ENCODE measurements around the gene FHIP1B.
"Not testable (repeated sequence)": the region's sequence is repeated elsewhere in the genome, so short reads cannot be mapped to it uniquely, and the experiment has no call there.

FHIP1B gene

GRCh38 chr11:6258571-6259081 lies 24.2 kb upstream of the FHIP1B start:
- Histone ChIP-seq H3K4me3 (ENCODE audit: extremely low read depth, insufficient read depth, low read length, poor library complexity, severe bottlenecking) (peak overlapping the region; percentile 40), H3K9me3 (ENCODE audit: control insufficient read depth, low read length) (no peaks in the 10 kb centered on the region), H3K36me3 (ENCODE audit: control insufficient read depth, insufficient read depth, low read length) (no peaks in the 10 kb centered on the region), H3K27ac (ENCODE audit: low read depth, low read length, severe bottlenecking) (no peak overlapping the region), H3K4me1 (ENCODE audit: control insufficient read depth, insufficient read depth, low read length, poor library complexity, severe bottlenecking) (peaks cover 16% of the 10 kb centered on the region)
- WGBS, 2 experiments (ENCODE audit: insufficient coverage in 2 of 2), result 6 to 7% methylated on average over 12 to 15 of the region's 16 CpGs

DNA sequence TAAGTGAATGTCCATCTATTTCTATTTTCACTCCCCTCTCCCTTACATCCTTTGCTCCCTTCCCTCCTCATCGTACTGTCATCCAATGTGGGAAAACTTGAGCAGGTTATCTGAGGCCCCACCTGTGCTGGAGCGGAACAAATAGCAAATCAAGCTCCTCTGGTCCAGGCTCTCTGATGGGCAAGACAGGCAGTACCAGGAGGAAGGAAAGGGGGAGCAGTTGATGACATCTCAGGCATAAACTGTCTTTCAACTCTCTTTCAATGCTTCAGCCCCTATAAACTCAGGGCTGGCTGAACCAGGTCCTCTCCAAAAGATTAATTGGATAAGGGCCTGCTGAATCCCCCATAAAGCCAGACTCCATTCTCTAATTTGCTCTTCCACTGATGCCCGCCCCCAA lies 23.7 kb upstream of the FHIP1B start:
- Histone ChIP-seq H3K36me3 (ENCODE audit: control insufficient read depth, insufficient read depth, low read length) (no peaks in the 10 kb centered on the region), H3K27ac (ENCODE audit: low read depth, low read length, severe bottlenecking) (no peak overlapping the region), H3K4me3 (ENCODE audit: extremely low read depth, insufficient read depth, low read length, poor library complexity, severe bottlenecking) (no peak overlapping the region), H3K9me3 (ENCODE audit: control insufficient read depth, low read length) (no peaks in the 10 kb centered on the region), H3K4me1 (ENCODE audit: control insufficient read depth, insufficient read depth, low read length, poor library complexity, severe bottlenecking) (peaks cover 16% of the 10 kb centered on the region)
- 68 to 73% methylated on average over 2 of the region's 3 CpGs for WGBS, 2 experiments (ENCODE audit: insufficient coverage in 2 of 2)

DNA sequence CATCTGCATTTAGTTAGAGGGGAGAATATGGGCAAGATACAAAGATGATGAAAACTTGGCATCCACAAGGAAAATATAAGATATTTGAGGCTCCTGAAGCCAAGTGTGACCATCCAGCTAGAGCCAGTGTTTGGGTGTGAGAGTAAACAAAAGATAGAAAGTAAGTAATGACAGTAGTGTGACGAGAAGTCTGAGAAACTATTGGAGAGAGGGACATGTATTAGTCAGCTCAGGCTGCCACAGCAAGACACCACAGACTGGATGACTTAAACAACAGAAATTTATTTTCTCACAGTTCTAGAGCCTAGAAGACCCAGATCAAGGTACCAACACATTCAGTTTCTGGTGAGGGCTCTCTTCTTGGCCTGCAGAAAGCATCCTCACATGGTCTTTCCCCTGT lies 18.8 kb upstream of the FHIP1B start:
- H3K9me3 ChIP-seq (ENCODE audit: control insufficient read depth, low read length), result no peaks in the 10 kb centered on the region
- peaks cover 12% of the 10 kb centered on the region for H3K4me1 ChIP-seq (ENCODE audit: control insufficient read depth, insufficient read depth, low read length, poor library complexity, severe bottlenecking)
- no peaks in the 10 kb centered on the region for H3K36me3 ChIP-seq (ENCODE audit: control insufficient read depth, insufficient read depth, low read length)
- no peak overlapping the region for H3K27ac ChIP-seq (ENCODE audit: low read depth, low read length, severe bottlenecking)
- WGBS, 2 experiments (ENCODE audit: insufficient coverage in 2 of 2), result 100% methylated on average over 1 of the region's 1 CpG; no CpG with 5 or more reads in 1 of the 2 experiments
- no peak overlapping the region for H3K4me3 ChIP-seq (ENCODE audit: extremely low read depth, insufficient read depth, low read length, poor library complexity, severe bottlenecking)

DNA sequence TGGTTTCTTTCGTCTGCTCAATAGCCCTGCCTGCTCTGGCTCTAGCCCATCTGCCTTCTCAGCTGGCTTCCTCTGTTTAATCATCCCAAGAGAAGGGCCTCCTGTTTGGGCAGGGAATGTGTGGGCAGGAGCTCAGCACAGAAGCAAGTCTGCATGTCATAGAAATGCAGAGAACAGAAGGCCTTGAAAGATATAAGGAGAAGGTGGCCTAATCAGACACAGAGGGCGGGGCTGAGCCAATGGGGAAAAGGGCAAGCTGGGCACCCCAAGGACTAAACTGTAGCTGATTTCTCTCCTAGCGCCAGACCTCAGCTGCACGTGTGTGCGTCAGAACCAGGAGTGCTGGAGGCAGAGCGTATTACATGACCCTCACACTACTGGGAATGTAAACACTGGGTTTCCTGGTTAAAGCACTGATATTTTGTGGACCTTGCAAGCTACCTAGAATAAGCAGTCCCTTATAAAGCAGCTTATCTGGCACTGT lies 17.6 kb upstream of the FHIP1B start:
- H3K4me3 ChIP-seq (ENCODE audit: extremely low read depth, insufficient read depth, low read length, poor library complexity, severe bottlenecking), result no peak overlapping the region
- H3K4me1 ChIP-seq (ENCODE audit: control insufficient read depth, insufficient read depth, low read length, poor library complexity, severe bottlenecking), result peaks cover 12% of the 10 kb centered on the region
- H3K27ac ChIP-seq (ENCODE audit: low read depth, low read length, severe bottlenecking), result peak overlapping the region; percentile 61
- WGBS, 2 experiments (ENCODE audit: insufficient coverage in 2 of 2), result 83 to 94% methylated on average over 5 of the region's 6 CpGs
- H3K36me3 ChIP-seq (ENCODE audit: control insufficient read depth, insufficient read depth, low read length), result no peaks in the 10 kb centered on the region
- H3K9me3 ChIP-seq (ENCODE audit: control insufficient read depth, low read length), result no peaks in the 10 kb centered on the region

- no peaks in the 10 kb centered on the region for H3K36me3 ChIP-seq (ENCODE audit: control insufficient read depth, insufficient read depth, low read length)
- no peaks in the 10 kb centered on the region for H3K9me3 ChIP-seq (ENCODE audit: control insufficient read depth, low read length)
- WGBS, 2 experiments (ENCODE audit: insufficient coverage in 2 of 2), result 56 to 74% methylated on average over 4 to 5 of the region's 6 CpGs
- peaks cover 6% of the 10 kb centered on the region for H3K4me1 ChIP-seq (ENCODE audit: control insufficient read depth, insufficient read depth, low read length, poor library complexity, severe bottlenecking)
- no peak overlapping the region for H3K4me3 ChIP-seq (ENCODE audit: extremely low read depth, insufficient read depth, low read length, poor library complexity, severe bottlenecking)
- H3K27ac ChIP-seq (ENCODE audit: low read depth, low read length, severe bottlenecking), result peak overlapping the region; percentile 61
These were observed 16.8 kb upstream of the FHIP1B start for GRCh38 chr11:6251120-6251733.

DNA sequence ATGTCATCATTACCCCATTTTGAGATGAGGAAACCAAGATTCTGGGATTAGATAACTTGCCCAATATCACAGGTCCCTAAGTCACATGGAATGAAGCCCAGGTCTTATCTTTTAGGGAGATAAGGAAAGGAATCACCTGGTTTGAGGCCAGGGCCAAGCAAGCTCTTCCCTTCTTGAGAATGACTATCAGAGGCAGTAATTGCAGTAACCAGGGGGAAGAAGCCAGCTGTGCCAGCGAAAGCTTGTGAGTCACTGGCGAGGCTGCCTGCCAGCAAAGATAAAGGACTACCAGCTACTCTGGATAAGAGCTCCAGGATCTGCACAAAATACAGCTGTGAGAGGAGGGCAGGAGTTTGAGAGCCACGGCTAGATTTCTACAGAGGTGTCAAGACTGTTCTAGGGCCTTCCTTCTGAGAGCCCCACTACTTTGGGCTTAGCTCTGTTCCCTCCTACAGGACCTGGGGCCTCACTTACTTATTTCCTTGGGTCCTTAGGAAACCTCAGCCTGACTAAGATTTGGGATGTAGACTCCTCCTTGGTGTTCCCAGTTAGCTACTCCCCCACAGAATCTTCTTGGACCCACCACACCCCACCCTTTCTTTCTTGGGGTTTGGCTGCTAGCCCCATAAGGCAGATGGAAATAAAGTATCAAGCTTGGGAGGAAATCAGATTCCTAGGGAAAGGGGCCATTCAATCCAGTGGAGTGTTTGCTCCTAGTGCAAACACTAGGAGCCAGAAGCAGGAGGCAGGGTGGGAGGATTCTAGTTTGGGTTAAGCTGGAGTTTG lies 15.5 kb upstream of the FHIP1B start:
- H3K27ac ChIP-seq (ENCODE audit: low read depth, low read length, severe bottlenecking), result no peak overlapping the region
- WGBS, 2 experiments (ENCODE audit: insufficient coverage in 2 of 2), result 90% methylated on average over 3 of the region's 3 CpGs

GRCh38 chr11:6248897-6249296 lies 14.5 kb upstream of the FHIP1B start:
- 86 to 90% methylated on average over 1 to 2 of the region's 3 CpGs for WGBS, 2 experiments (ENCODE audit: insufficient coverage in 2 of 2)
- not testable (repeated sequence) for H3K36me3 ChIP-seq (ENCODE audit: control insufficient read depth, insufficient read depth, low read length); H3K4me1 ChIP-seq (ENCODE audit: control insufficient read depth, insufficient read depth, low read length, poor library complexity, severe bottlenecking); H3K4me3 ChIP-seq (ENCODE audit: extremely low read depth, insufficient read depth, low read length, poor library complexity, severe bottlenecking); H3K27ac ChIP-seq (ENCODE audit: low read depth, low read length, severe bottlenecking); H3K9me3 ChIP-seq (ENCODE audit: control insufficient read depth, low read length)

More for the DNA sequence above, 15.5 kb upstream of the FHIP1B start:
- Histone ChIP-seq H3K4me1 (ENCODE audit: control insufficient read depth, insufficient read depth, low read length, poor library complexity, severe bottlenecking) (peaks cover 6% of the 10 kb centered on the region), H3K36me3 (ENCODE audit: control insufficient read depth, insufficient read depth, low read length) (no peaks in the 10 kb centered on the region), H3K4me3 (ENCODE audit: extremely low read depth, insufficient read depth, low read length, poor library complexity, severe bottlenecking) (no peak overlapping the region), H3K9me3 (ENCODE audit: control insufficient read depth, low read length) (no peaks in the 10 kb centered on the region)

GRCh38 chr11:6248248-6248647 lies 13.8 kb upstream of the FHIP1B start:
- Histone ChIP-seq H3K4me1 (ENCODE audit: control insufficient read depth, insufficient read depth, low read length, poor library complexity, severe bottlenecking) (peaks cover 6% of the 10 kb centered on the region), H3K36me3 (ENCODE audit: control insufficient read depth, insufficient read depth, low read length) (no peaks in the 10 kb centered on the region), H3K9me3 (ENCODE audit: control insufficient read depth, low read length) (no peaks in the 10 kb centered on the region), H3K27ac (ENCODE audit: low read depth, low read length, severe bottlenecking) (no peak overlapping the region), H3K4me3 (ENCODE audit: extremely low read depth, insufficient read depth, low read length, poor library complexity, severe bottlenecking) (no peak overlapping the region)
- no CpG with 5 or more reads among the region's 1 CpG for WGBS, 2 experiments (ENCODE audit: insufficient coverage in 2 of 2)

DNA sequence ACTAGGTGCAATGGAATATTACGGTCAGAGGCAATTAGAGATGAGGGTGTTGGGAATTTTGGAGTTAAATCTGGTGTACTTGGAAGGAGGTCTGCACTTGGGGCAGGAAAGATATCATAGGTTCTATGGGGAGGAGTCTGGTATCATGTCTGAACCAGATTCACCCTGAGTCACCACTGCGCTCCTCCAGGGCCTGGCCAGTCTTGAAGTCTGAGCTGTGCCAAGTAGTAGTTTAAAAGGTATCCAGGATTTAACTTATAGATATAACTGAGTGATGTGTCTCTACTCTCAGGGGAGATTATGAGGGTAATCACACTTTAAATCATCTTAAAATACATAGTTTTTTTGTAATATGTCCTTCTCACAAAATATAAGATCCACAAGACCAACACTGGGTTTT lies 11.1 kb upstream of the FHIP1B start:
- H3K4me1 ChIP-seq (ENCODE audit: control insufficient read depth, insufficient read depth, low read length, poor library complexity, severe bottlenecking), result no peaks in the 10 kb centered on the region
- H3K36me3 ChIP-seq (ENCODE audit: control insufficient read depth, insufficient read depth, low read length), result no peaks in the 10 kb centered on the region
- H3K9me3 ChIP-seq (ENCODE audit: control insufficient read depth, low read length), result no peaks in the 10 kb centered on the region
- WGBS, 2 experiments (ENCODE audit: insufficient coverage in 2 of 2), result 100% methylated on average over 1 of the region's 2 CpGs
- H3K27ac ChIP-seq (ENCODE audit: low read depth, low read length, severe bottlenecking), result no peak overlapping the region
- no peak overlapping the region for H3K4me3 ChIP-seq (ENCODE audit: extremely low read depth, insufficient read depth, low read length, poor library complexity, severe bottlenecking)

GRCh38 chr11:6241316-6241715 lies 6.9 kb upstream of the FHIP1B start:
- WGBS, 2 experiments (ENCODE audit: insufficient coverage in 2 of 2), result 87 to 96% methylated on average over 7 of the region's 7 CpGs
- Histone ChIP-seq H3K4me3 (ENCODE audit: extremely low read depth, insufficient read depth, low read length, poor library complexity, severe bottlenecking) (no peak overlapping the region), H3K36me3 (ENCODE audit: control insufficient read depth, insufficient read depth, low read length) (no peaks in the 10 kb centered on the region), H3K27ac (ENCODE audit: low read depth, low read length, severe bottlenecking) (no peak overlapping the region), H3K9me3 (ENCODE audit: control insufficient read depth, low read length) (no peaks in the 10 kb centered on the region), H3K4me1 (ENCODE audit: control insufficient read depth, insufficient read depth, low read length, poor library complexity, severe bottlenecking) (no peaks in the 10 kb centered on the region)

GRCh38 chr11:6240781-6241180 lies 6.3 kb upstream of the FHIP1B start:
- Histone ChIP-seq H3K4me3 (ENCODE audit: extremely low read depth, insufficient read depth, low read length, poor library complexity, severe bottlenecking) (no peak overlapping the region), H3K36me3 (ENCODE audit: control insufficient read depth, insufficient read depth, low read length) (no peaks in the 10 kb centered on the region), H3K27ac (ENCODE audit: low read depth, low read length, severe bottlenecking) (no peak overlapping the region), H3K9me3 (ENCODE audit: control insufficient read depth, low read length) (no peaks in the 10 kb centered on the region), H3K4me1 (ENCODE audit: control insufficient read depth, insufficient read depth, low read length, poor library complexity, severe bottlenecking) (no peaks in the 10 kb centered on the region)
- 75 to 80% methylated on average over 1 of the region's 1 CpG for WGBS, 2 experiments (ENCODE audit: insufficient coverage in 2 of 2)

All from mesodermal cell (in vitro differentiated cells).